ENCODE measurements around the gene CPNE4. TPM values are rescaled to one million over a fixed set of nuclear protein-coding genes. Genes with fewer than 3 reads are reported as not detected.
"Not testable (repeated sequence)": the region's sequence is repeated elsewhere in the genome, so short reads cannot be mapped to it uniquely, and the experiment has no call there.

CPNE4 gene
- total RNA-seq, 1 donor from 2014 or later = not detected

- intact Hi-C loops (cut with micrococcal nuclease) = no loop called here
These were observed 488.4 kb downstream of the CPNE4 start for GRCh38 chr3:131546441-131546840.

- intact Hi-C loops (cut with micrococcal nuclease) = no loop called here
These were observed 490.3 kb downstream of the CPNE4 start for GRCh38 chr3:131544557-131544956.

GRCh38 chr3:131543714-131544113 lies 491.1 kb downstream of the CPNE4 start:
- intact Hi-C loops (cut with micrococcal nuclease) = no loop called here

DNA sequence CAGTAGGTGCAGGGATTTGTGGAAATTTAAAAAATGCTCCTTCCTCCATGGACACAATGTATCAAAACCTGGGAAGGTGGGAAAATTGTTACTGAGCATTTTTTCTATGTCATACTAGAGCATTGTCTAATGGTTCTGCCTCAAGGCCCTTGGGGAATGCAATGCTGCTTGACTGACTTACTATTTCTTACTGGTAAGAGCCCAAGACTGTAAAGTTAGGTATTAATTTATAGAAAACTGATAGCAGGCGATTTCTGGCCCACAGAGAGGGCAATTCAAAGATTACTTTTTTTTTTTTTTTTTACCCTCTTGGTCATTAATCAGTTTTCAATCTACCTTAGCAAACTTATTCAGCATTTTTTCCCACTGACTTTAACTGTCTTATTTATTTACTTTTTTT lies 493.5 kb downstream of the CPNE4 start:
- intact Hi-C loops (cut with micrococcal nuclease) = no loop called here

GRCh38 chr3:131540821-131541220 lies 494.0 kb downstream of the CPNE4 start:
- intact Hi-C loops (cut with micrococcal nuclease) = no loop called here

GRCh38 chr3:131540143-131540542 lies 494.7 kb downstream of the CPNE4 start:
- intact Hi-C loops (cut with micrococcal nuclease) = no loop called here

DNA sequence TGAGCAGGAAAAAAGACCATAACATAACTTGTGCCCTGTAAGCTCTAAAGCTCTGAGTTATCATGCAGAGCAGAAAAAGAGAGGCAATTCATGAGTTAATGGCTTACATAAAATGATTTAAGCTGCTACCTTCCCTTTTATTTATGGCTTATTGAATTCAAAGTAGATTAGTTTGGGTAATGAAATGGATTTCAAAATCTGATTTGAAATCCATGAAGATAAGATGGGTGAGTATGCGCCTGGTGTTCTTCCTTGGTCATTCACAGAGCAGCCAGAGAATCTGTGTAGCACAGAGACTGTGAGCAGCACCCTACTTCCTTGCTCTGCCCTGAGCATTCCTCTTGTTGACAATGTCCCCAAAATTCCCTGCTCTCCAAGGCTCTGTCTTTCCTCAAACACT lies 495.8 kb downstream of the CPNE4 start:
- intact Hi-C loops (cut with micrococcal nuclease) = no loop called here

DNA sequence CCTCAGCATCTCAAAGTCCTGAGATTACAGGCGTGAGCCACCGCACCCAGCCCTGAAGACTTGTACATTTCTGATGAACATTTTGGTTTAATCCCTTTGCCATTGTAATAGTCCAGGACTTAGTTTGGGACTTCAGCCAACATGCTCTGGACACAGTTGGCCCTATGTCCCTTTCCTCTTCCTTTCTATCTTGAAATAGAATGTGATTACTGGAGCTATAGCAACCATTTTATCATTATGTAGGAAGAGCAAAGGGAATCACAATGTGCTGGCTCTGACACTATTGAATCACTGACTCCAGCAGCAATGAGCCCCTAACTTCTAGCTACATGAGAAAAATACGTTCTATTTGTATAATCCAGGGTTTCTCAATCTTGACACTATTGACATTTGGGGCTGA lies 497.3 kb downstream of the CPNE4 start:
- intact Hi-C loops (cut with micrococcal nuclease) = no loop called here

DNA sequence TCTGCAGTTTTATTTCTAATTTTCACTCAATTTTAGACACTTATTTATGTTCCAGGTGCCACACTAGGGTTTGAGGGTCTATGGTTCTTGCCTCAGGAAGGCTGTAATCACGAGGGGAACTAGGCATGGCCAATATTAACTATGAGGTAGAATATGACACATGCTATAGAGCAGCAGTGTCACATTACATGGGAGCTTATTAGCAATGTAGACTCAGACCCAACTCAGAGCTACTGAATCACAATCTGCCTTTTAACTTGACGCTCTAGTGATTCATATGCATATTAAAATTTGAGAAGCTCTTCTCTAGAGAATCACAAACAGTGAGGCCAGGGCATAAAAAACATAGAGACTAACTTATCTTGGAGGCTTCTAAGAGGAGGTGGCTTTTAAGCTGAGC lies 499.2 kb downstream of the CPNE4 start:
- intact Hi-C loops (cut with micrococcal nuclease) = no loop called here

- intact Hi-C loops (cut with micrococcal nuclease) = no loop called here
These were observed 499.7 kb downstream of the CPNE4 start for GRCh38 chr3:131535131-131535530.

DNA sequence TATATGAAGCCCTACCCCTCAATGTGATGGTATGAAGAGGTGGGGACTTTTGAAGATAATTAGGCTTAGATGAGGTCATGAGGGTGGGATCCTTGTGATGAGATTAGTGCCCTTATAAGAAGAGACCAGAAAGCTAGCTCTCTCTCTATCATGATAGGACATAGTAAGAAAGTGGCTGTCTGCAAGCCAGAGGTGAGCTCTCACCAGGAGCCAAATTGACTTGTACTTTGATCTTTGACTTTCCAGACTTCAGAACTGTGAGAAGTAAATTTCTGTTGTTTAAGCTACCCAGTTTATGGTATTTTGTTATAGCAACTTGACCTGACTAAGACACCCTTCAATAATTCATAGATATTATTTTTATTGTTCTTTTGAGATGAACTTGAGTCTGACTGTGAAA lies 502.2 kb downstream of the CPNE4 start:
- intact Hi-C loops (cut with micrococcal nuclease) = no loop called here

- intact Hi-C loops (cut with micrococcal nuclease) = no loop called here
These were observed 504.0 kb downstream of the CPNE4 start for GRCh38 chr3:131530843-131531242.

DNA sequence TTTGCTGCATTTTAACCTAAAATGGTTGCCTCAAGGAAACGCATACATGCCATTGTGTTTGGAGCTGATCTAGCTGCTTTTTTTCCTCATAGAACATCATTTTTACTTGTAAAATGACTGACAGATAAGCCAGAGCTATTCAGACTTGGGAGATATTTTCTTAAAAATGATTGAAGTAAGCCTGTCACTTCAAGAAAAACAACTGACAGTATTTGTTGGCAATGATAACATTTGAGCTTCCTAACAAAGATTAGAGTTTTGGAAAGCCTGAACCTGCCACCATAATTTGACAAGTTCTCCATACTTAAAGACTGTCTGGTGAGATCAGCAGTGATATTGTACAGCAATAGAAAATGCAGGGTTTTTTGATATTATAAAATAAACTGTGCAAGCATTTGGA lies 504.4 kb downstream of the CPNE4 start:
- intact Hi-C loops (cut with micrococcal nuclease) = no loop called here

DNA sequence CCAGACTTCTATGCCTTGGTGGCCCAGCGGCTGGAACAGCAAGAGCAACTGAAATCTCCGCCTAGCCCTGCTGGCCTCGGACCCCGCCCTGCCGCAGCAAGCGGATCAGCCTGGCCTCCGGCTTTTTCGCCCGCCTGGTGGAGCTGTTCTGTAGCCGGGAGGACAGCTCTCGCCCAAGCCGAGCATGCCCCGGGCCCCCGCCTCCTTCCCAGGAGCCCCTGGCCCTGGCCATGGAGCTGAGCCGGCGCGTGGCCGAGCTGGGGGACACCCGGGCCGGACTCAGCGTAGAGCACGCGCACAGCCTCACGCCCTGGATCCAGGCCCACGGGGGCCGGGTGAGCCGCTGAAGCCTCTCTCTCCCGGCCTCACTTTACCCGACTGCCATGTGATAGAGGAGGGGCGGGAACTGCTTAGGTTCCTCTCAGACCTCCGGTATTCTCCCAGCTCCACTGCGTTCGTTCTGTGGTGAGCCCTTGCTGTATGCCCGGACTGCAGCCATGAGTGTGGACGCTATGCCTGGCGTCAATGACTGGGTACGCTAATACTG lies 507.9 kb downstream of the CPNE4 start:
- intact Hi-C loops (cut with micrococcal nuclease) = no loop called here

DNA sequence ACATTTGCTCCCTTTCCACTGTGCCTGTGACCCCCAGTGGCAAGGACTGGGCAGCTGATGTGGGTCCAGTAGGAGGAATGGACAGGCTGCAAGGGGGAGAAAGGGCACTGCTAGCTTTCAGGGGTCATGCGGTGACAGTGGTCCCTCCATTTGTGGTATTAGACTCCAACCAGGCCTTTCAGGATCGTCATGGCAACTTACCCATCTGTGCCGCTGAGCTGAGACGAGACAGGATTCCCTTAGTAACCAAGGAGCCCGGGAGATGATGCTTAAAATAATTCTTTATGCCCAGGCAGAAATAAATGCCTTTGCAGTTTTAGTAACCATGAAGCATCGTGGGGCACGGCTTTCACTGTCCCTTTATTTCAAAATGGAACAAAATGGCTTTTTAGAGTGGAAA lies 516.1 kb downstream of the CPNE4 start:
- intact Hi-C loops (cut with micrococcal nuclease) = no loop called here

GRCh38 chr3:131505421-131505820 lies 529.4 kb downstream of the CPNE4 start:
- intact Hi-C loops (cut with micrococcal nuclease) = no loop called here

DNA sequence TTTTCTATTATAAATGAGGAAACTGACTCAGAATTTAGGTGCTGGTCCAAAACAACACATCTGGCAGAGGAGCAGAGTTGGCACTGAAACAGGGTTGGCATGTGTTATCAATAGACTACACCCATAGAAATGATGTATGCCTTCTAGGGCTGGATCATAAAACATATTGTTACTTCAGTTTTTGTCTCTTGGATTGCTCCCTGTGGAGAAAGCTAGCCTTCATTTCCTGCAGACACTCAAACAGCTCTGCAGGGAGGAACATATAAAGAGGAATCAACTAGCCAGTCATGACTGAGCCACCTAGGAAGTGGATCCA lies 531.5 kb downstream of the CPNE4 start:
- intact Hi-C loops (cut with micrococcal nuclease) = loop anchor here (5.0 kb wide), 1 partner anchor 1219 kb away; the partner anchor contains the start of gene NPHP3

GRCh38 chr3:131502530-131503319 lies 532.1 kb downstream of the CPNE4 start, which contains the start of gene MRPL3:
Gene MRPL3, minus strand, starts transcription at chr3:131502971. Its CDS starts 150 bp downstream, at chr3:131502821.
- intact Hi-C loops (cut with micrococcal nuclease) = loop anchor here (1.0 to 5.0 kb wide), 4 partner anchors 121 to 1220 kb away; partner anchors contain the start of genes ASTE1, NEK11, NPHP3 and NUDT16

DNA sequence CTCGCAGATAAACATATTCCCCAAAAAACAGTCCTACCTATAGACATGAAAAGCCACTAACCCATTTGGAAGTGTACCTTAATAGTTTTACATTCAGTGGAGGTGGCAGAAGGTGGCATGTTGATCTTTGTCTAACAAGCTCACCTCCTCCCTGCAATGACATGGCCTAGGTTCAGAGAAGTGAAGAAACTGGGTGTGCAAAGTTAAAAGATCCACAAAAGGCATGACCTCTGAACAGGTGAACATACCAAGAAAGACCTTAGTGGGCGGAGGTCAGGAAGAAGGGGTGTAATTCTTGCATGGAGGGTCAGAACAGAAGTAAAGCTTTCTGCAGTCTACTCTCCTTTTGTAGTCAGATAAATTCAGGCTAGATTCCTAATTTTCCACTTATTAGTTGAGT lies 532.9 kb downstream of the CPNE4 start:
- intact Hi-C loops (cut with micrococcal nuclease) = loop anchor here (1.0 to 5.0 kb wide), 4 partner anchors 121 to 1220 kb away; partner anchors contain the start of genes ASTE1, NEK11, NPHP3 and NUDT16

DNA sequence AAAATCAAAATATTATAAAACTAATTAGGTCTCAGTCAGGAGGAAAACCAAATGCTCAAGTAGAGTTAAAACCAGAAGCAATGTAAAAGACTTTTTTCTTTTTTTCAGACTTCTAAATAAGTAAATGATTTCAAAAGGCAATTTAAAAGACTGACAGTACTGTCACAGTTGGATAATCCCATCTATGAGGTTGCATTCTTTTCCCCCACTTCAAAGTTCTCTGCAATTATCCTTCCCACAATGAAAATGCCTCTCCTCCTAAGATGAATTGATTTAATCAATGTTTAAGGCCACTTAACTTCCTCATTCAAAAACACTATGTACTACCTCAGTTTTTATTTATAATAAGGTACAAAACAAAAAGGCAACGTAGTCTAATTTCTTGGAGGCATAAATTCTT lies 540.1 kb downstream of the CPNE4 start:
- intact Hi-C loops (cut with micrococcal nuclease) = no loop called here

DNA sequence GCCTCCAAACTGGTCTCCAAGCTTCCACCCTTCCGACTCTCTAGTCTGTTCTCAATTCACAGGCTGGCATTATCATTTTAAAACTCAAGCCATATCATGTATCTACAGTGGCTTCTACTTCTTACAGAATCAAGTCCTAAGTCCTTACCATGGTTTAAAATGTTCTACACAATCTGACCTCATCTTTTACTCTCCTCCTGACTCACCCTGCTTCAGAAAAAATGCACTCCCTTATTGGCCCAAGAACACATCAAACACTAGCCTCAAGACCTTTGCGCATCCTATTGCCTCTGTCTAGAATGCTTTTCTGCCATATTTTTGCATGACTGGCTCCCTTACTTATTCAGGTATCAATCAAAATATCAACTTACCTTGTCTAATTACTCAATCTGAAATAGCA lies 543.0 kb downstream of the CPNE4 start:
- intact Hi-C loops (cut with micrococcal nuclease) = no loop called here

- intact Hi-C loops (cut with micrococcal nuclease) = no loop called here
These were observed 543.7 kb downstream of the CPNE4 start for GRCh38 chr3:131491084-131491483.

DNA sequence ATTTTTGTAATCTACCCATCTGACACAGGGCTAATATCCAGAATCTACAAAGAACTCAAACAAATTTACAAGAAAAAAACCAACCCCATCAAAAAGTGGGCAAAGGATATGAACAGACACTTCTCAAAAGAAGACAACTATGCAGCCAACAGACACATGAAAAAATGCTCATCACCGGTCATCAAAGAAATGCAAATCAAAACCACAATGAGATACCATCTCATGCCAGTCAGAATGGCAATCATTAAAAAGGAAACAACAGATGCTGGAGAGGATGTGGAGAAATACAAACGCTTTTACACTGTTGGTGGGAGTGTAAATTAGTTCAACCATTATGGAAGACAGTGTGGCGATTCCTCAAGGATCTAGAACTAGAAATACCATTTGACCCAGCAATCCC lies 548.3 kb downstream of the CPNE4 start:
- intact Hi-C loops (cut with micrococcal nuclease) = not testable (repeated sequence)
